Measurements from ENCODE around the gene INPP5D.

DNA sequence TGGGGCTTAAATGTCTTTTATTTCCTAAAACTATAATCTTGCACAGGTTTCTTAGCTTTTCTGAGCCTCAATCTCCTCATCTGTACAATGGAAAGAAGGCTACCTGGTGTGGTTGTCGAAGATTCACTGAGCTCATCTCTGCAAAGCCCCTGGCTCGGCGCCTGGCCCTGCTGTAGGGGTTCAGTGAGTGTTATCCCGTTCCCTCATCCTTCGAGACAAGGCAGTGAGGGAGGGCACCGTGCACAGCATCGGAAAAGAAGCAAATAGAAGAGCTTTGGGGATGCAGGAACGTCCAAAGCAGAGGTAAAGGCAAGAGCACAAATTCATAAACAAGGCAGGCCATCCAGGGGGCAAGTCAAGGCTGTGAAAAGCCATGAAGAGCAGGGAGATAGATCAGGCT is 150.1 kb downstream of the INPP5D start:
- TF ChIP-seq, protein P1, sequence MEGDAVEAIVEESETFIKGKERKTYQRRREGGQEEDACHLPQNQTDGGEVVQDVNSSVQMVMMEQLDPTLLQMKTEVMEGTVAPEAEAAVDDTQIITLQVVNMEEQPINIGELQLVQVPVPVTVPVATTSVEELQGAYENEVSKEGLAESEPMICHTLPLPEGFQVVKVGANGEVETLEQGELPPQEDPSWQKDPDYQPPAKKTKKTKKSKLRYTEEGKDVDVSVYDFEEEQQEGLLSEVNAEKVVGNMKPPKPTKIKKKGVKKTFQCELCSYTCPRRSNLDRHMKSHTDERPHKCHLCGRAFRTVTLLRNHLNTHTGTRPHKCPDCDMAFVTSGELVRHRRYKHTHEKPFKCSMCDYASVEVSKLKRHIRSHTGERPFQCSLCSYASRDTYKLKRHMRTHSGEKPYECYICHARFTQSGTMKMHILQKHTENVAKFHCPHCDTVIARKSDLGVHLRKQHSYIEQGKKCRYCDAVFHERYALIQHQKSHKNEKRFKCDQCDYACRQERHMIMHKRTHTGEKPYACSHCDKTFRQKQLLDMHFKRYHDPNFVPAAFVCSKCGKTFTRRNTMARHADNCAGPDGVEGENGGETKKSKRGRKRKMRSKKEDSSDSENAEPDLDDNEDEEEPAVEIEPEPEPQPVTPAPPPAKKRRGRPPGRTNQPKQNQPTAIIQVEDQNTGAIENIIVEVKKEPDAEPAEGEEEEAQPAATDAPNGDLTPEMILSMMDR (IDR thresholded peaks at IDR 0.05), result no peak
- no peak for TF ChIP-seq POLR2A (IDR thresholded peaks at IDR 0.05)
